ENCODE data around the gene OR1L4. TPM values are rescaled to one million over a fixed set of nuclear protein-coding genes. Genes with fewer than 3 reads are reported as not detected.

The OR1L4 gene
- total and polyA plus RNA-seq, 2 of the 8 experiments (the other 6 are each of a cell fraction or from before 2014, with no cell fraction given), result not detected

- 80% methylated on average over 6 of the region's 6 CpGs; no CpG with 5 or more reads in 1 of the 2 experiments for WGBS, 2 experiments (ENCODE audit: extremely low coverage in 1 of 2, insufficient coverage in 1 of 2, insufficient read length in 1 of 2, insufficient replicate concordance in 2 of 2, low coverage in 1 of 2, low lambda C conversion rate in 2 of 2, missing lambda C conversion rate in 1 of 2)
- no peak within 1 kb of the TSS for H3K14ac ChIP-seq (ENCODE audit: insufficient read length)
- POLR2A ChIA-PET (ENCODE audit: partially characterized antibody), result no interaction called here
- TF ChIP-seq KDM1A (IDR thresholded peaks at IDR 0.05; ENCODE audit: borderline replicate concordance, low read length) (no peak), CHD2 (IDR thresholded peaks at IDR 0.05; ENCODE audit: low read length) (no peak), ASH2L (IDR thresholded peaks at IDR 0.05; ENCODE audit: low read length) (no peak), CEBPB (IDR thresholded peaks at IDR 0.05; ENCODE audit: low read depth, low read length) (no peak), TAF7 (optimal IDR thresholded peaks at IDR 0.05; ENCODE audit: borderline replicate concordance, low read depth, low read length) (no peak), GABPA (IDR thresholded peaks at IDR 0.05; ENCODE audit: borderline replicate concordance, insufficient read depth, low read length) (no peak), NRF1 (IDR thresholded peaks at IDR 0.05; ENCODE audit: low read depth, low read length) (no peak), TEAD4 (IDR thresholded peaks at IDR 0.05; ENCODE audit: low read depth, low read length) (no peak), E2F6 (IDR thresholded peaks at IDR 0.05) (no peak), EGR1 (IDR thresholded peaks at IDR 0.05; ENCODE audit: borderline replicate concordance, low read depth, low read length) (no peak), ATF3 (IDR thresholded peaks at IDR 0.05; ENCODE audit: insufficient read depth, low read depth, low read length) (no peak), SRF (IDR thresholded peaks at IDR 0.05; ENCODE audit: low read depth, low read length) (no peak), USF2 (IDR thresholded peaks at IDR 0.05; ENCODE audit: low read length) (no peak), POLR2A (IDR thresholded peaks at IDR 0.05; ENCODE audit: control extremely low read depth in 1 of 2, low read depth in 2 of 2, low read length in 2 of 2) (no peak)
Measured at GRCh38 chr9:122742003-122742402, 18.2 kb downstream of the OR1L4 start, which contains the start of gene OR1L6. Gene OR1L6, plus strand, starts transcription at chr9:122742303. Its CDS starts 7,545 bp downstream, at chr9:122749848.

More at GRCh38 chr9:122742003-122742402, 18.2 kb downstream of the OR1L4 start, which contains the start of gene OR1L6:
- Histone ChIP-seq H4K20me1 (replicated peaks in 1 of 2; ENCODE audit: control insufficient read depth in 1 of 2, insufficient read depth in 2 of 2, low read length in 2 of 2) (no peaks in the 10 kb centered on the region), H4K8ac (ENCODE audit: extremely low read depth, insufficient read depth, low read length) (no peak within 1 kb of the TSS), H3K4me3 (ENCODE audit: extremely low read depth in 1 of 4, insufficient read depth in 2 of 4, low read depth in 3 of 4, low read length in 4 of 4) (no peak within 1 kb of the TSS), H3K9ac (replicated peaks in 1 of 4; ENCODE audit: extremely low read depth in 1 of 4, low read depth in 3 of 4, low read length in 3 of 4) (no peak within 1 kb of the TSS), H2BK12ac (ENCODE audit: low read depth, low read length) (no peak within 1 kb of the TSS), H3K36me3 (ENCODE audit: control insufficient read depth in 2 of 4, insufficient read depth in 4 of 4, low read length in 3 of 4) (no peaks in the 10 kb centered on the region), H3K79me1 (ENCODE audit: low read depth, low read length) (no peaks in the 10 kb centered on the region), H3K4me2 (ENCODE audit: insufficient read depth in 1 of 2, low read depth in 2 of 2, low read length in 2 of 2) (no peak within 1 kb of the TSS), H2BK15ac (ENCODE audit: low read length) (no peak within 1 kb of the TSS), H3K4ac (replicated peaks; ENCODE audit: insufficient read length, low read depth, low read length) (no peak within 1 kb of the TSS), H2AFZ (ENCODE audit: low read length) (no peak within 1 kb of the TSS), H2BK20ac (ENCODE audit: low read length) (no peak within 1 kb of the TSS), H3K27me3 (replicated peaks in 1 of 4; ENCODE audit: control insufficient read depth in 3 of 4, extremely low read depth in 1 of 4, insufficient read depth in 3 of 4, low read length in 3 of 4) (no peaks in the 10 kb centered on the region), H3K27ac (ENCODE audit: low read depth, low read length) (no peak within 1 kb of the TSS), H3K56ac (replicated peaks; ENCODE audit: insufficient read length, low read depth, low read length) (no peak within 1 kb of the TSS), H3K79me2 (ENCODE audit: control insufficient read depth in 1 of 2, insufficient read depth in 2 of 2, low read length in 2 of 2) (no peaks in the 10 kb centered on the region), H3K18ac (ENCODE audit: extremely low read depth, low read length) (no peak within 1 kb of the TSS), H3K4me1 (replicated peaks in 1 of 4; ENCODE audit: control insufficient read depth in 3 of 4, insufficient read depth in 4 of 4, low read length in 3 of 4) (no peaks in the 10 kb centered on the region), H3K23ac (ENCODE audit: insufficient read length) (no peak within 1 kb of the TSS), H3K23me2 (ENCODE audit: low read depth, low read length) (no peaks in the 10 kb centered on the region; the same call in 1 of the 2 replicates), H4K5ac (ENCODE audit: insufficient read length, low read depth, low read length) (no peak within 1 kb of the TSS), H4K91ac (replicated peaks; ENCODE audit: insufficient read length, low read length) (no peak within 1 kb of the TSS), H3K9me3 (ENCODE audit: insufficient read depth in 2 of 2, low read depth in 1 of 2, low read length in 1 of 2) (peaks cover 53% of the 10 kb centered on the region in 2 experiments), H2BK5ac (ENCODE audit: low read depth, low read length) (no peak within 1 kb of the TSS), H2BK120ac (replicated peaks; ENCODE audit: low read depth, low read length) (no peak within 1 kb of the TSS), H2AK5ac (ENCODE audit: low read depth, low read length) (no peak within 1 kb of the TSS)
- no peak for FAIRE-seq
- CTCF ChIA-PET (ENCODE audit: partially characterized antibody), result no interaction called here
- DNase-seq (ENCODE audit: low read depth in 1 of 2, low spot score in 2 of 2), result no peak
